Activated naive CD4-positive, alpha-beta T cell (primary cell): ENCODE measurements around the gene PITPNM2.

Experiments used
- DNase-seq, 4 experiments: peaks; one replicate each; lab custom pipeline; 2025; lab: John Stamatoyannopoulos, UW

The PITPNM2 gene

DNA sequence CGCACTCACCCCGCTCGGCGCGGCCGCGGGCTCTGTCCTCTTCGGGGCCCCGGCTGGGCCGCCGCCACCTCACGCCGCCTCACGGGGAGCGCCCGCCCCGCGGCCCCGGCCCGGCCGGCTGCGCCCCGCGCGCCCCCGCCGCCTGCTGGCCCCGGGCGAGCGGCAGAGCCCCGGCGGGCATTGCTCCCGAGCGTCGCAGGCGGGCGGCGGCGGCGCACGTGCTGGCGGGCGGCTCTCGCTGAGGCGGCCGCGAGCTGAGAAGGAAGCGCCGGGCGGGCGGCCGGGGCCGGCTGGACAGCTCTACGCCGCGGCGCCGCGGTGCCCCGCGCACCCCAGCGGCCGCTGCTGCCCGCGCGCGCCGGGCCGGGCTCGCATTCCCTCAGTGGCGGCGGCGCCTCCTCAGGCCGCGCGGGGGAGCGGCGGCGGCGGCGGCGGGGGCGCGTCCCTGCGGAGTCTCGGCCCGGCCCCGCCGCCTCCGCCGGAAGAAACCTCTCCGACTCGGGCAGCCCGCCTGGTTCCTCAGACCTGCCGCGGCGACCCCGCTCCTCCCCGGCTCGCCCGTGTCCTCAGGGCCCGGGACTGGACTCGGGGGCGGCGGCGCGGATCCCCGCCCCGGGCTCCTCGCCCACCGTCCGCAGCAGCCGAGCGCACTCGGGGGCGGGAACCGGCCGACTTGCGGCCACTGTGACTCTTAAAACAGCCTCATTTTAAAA, at the start of gene PITPNM2:
Gene PITPNM2, minus strand, starts transcription at position 347 of the 713 bp plus-strand sequence. CDS start 116,500 bp downstream, outside the sequence.
- peak in 3 of 4 experiments; percentile 14 to 64 (median 41) for DNase-seq

DNA sequence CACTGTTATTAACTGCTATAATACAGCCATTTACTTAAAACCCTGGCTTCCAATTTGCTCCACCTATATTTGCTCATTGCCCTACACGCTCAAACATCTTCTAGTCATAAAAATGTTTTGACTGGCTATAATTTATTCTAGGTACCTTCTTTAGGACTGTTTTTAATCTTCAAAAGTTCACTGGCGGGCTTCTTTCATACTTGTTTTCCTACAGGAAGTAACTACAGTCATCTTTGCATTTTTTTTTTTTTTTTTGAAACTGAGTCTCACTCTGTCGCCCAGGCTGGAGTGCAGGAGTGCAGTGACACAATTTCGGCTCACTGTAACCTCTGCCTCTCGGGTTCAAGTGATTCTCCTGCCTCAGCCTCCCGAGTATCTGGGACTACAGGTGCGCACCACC, 49.5 kb upstream of the PITPNM2 start:
- no peak for DNase-seq

DNA sequence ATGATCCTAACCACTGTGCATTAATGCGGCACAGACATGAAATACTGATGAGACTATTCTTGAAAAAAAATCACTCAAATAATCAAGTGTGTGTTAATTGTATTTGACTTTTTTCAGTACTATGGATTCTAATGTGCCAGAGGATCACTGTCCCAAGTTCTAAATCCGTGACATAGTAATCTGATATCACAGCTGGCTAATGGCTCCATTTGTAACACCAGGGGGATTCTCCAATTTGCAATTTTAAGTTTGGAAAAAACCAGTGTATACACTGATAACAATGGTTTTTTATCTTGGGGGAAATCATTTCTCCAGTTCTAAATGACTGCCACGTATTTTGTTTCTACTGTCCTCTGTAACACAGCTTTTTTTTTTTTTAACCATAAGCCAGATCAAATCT, 49.0 kb upstream of the PITPNM2 start:
- DNase-seq, result no peak

DNA sequence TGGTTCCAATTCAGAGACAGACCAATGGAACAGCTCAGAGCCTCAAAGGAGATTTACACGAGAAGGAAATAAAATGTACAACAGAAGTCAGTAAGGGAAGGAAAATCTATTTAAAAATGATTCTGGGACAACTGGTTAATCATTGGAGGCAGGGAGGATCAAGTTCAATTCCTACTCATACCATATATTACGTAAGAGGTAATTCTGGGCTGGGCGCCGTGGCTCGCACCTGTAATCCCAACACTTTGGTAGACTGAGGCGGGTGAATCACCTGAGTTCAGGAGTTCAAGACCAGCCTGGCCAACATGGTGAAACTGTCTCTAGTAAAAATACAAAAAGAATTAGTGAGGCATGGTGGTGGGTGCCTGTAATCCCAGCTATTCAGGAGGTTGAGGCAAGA, 36.7 kb upstream of the PITPNM2 start:
- no peak for DNase-seq

DNA sequence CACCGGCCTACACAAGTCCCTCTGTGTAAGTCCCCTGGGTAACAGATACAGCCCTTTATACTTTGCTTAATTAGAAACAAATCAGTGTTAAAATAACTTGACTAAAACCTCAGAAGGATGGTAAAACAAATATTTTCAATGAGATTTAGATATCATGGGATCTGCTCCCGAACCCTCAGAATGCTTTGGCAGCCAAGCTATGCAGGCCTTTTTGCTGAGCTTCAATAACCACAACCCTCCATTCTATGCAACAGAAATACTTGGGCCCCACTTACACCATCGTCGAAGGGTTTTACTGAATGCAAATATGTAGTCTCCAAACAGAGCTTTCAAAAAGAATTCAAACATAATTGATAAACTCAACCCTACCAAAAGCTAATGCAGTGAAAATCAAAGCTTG, 29.3 kb upstream of the PITPNM2 start:
- no peak for DNase-seq

DNA sequence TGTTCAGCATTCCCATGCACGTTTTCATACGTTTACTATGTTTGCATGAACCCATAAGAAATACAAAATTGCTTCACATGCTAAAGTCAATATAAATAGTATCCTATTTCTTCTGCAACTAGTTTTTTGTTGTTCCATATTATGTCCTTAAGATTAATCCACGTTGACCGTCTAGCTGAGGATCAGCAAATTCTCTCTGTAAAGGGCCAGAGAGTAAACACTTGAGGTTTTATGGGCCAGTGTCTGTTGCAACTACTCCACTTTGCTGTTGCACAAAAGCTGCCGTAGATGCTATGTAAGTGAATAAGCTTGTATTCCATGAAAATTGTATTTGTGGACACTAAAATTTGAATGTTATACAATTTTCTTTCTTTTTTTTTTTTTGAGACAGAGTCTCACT, 21.1 kb upstream of the PITPNM2 start:
- no peak for DNase-seq

DNA sequence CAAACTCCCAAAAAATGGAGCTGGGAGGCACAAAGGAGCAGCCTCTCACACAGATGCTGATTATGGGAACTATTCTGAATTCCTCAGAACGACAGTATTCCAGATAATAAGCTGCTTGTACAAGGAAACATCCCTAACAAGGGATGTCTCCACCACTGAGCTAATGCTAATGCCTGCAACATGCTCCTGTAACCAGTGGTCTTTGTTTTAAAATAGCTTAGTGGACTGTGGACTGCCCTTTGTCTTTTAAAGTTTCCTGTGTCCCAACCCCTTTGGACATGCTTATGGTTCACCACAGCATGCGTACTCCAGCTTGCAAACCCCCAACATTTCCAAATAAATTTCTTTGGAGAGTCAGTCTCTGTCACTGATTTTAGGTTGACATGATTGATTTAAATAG, 16.4 kb upstream of the PITPNM2 start:
- DNase-seq, result no peak

DNA sequence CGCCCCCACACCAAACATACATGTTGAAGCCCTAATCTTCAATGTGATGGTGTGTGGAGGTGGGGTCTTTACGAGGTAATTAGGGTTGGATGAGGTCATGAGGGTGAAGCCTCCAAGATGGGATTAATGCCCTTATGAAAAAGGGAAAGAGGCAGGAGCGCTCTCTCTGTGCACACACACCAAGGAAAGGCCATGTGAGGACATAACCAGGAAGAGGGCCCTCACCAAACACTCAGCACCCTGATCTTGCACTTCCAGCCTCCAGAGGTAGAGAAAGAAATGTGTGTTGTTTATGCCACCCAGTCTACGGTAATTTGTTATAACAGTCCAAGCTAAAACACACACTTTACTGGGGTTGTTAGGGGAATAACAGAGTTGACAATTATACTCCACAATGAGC, 14.6 kb upstream of the PITPNM2 start:
- no peak for DNase-seq

DNA sequence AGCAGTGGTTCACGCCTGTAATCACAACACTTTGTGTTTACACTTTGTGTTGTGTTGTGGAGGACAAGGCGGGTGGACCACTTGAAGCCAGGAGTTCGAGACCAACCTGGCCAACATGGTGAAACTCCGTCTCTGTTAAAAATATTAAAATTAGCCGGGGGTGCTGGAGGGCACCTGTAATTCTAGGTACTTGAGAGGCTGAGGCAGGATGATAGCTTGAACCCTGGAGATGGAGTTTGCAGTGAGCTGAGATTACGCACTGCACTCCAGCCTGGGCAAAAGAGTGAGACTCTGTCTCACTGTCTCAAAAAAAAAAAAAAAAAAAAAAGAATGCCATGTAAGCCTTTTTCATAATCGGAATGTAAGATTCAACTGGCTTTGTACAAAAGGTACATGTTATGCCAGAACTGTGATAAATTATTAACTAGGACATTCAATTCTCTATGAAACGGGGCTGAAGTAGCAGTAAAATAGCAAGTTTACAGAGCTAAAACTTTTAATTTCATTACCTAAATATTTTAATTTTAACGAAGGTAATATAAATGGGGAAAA, 13.9 kb upstream of the PITPNM2 start:
- DNase-seq, result no peak

DNA sequence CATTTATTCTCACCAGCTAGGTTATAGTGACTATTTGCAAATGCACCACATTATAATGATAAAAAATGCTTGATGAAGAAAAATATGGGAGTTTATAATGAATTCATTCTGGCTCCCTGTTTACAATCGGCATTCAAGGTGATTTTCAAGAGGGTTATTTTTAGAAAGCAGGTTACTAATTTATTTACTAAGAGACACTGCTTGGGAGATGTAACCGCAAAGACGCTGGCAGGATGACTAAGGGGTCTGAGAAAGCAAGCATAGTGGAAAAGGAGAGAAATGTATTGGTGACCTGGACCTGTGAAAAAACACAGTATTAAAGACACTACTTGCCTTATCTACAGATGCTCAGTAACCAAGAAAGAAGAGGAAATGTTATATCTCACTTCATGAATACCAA, 13.3 kb upstream of the PITPNM2 start:
- no peak for DNase-seq

DNA sequence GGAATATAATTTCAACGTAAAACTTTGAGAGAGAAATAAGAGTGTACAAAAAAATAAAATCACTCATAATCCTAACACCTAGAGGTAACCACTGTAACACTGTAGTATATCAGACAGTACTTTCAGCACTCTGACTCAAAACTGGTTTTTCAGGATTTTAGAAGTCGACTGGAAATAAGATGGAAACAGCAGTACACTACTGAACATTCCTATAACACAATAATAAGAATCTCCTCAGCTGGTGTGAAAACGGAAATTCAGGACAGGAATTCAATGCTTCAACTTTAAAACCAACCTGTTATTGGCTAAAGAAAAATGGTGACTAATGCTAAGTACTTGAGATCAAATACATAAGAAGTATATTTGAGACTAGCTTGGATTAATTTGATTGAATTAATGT, 12.3 kb upstream of the PITPNM2 start:
- no peak for DNase-seq

DNA sequence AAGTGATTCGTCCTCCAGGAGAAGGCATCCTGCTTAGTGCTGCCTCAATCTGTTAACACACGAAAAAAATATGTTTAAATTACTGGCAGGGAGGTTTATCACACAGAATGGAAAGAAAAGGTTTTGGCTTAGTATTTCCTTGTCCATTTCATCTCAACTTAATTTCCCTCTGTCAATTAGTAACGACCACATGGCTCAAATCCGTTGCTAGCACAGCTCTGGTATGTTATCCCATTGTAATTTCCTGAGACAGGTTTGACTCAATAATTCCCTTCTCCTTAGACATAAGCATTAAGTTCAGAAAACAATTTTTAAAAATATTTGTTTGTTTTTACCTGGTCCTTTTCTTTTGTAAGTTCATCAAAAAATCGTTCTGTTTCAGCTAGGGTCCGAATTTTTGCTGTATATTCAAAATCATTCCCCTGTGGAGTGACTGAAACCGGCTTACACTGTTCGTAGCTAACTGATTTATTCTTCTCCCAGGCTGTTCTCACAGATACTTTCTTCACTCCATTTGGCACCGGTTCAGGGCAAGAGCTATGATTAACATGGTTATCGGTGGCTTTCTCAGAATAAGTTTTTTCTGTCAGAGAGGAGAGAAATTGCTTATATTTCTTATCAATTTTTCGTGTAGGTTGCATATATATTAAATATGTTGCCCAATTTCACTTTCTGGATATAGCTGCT, 10.1 kb upstream of the PITPNM2 start:
- no peak for DNase-seq

DNA sequence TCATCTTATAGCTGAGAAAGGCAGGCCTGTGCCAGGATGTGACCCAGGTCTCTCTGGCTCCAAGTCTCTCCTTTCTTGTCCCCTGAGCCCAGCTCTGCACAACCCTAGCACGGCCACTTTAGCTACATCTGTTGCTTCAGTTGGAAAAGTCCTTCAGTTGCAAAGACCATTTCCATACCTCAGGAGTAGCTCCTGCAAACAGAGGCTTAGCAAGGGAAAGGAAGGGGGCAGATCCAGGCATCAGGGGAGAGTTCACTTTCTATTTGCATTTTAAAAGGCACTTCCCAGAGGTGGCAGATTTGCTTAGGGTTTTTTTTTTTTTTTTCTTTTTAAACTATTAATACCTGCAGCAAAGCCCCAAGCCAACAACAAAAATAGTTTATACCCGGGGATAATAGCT, 3.0 kb upstream of the PITPNM2 start:
- no peak for DNase-seq

DNA sequence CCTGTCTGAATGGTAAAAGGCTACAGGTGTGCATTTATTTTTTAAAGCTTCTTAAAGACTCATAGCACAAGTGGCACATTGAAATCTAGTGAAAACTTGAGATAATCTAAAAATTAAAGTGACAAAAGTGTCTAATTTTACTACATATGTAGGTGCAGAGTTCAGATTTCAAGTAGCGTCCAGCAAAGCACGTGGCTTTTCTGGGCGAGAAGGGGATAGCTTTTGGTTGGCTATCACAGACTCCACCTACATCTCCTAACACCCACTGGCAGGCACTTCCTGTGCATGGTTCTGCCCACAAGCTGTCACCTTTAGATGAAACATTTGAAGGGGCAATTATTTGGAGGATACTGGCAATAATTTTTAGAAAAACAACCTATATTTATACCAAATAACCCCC, 1.9 kb upstream of the PITPNM2 start:
- DNase-seq, result no peak

DNA sequence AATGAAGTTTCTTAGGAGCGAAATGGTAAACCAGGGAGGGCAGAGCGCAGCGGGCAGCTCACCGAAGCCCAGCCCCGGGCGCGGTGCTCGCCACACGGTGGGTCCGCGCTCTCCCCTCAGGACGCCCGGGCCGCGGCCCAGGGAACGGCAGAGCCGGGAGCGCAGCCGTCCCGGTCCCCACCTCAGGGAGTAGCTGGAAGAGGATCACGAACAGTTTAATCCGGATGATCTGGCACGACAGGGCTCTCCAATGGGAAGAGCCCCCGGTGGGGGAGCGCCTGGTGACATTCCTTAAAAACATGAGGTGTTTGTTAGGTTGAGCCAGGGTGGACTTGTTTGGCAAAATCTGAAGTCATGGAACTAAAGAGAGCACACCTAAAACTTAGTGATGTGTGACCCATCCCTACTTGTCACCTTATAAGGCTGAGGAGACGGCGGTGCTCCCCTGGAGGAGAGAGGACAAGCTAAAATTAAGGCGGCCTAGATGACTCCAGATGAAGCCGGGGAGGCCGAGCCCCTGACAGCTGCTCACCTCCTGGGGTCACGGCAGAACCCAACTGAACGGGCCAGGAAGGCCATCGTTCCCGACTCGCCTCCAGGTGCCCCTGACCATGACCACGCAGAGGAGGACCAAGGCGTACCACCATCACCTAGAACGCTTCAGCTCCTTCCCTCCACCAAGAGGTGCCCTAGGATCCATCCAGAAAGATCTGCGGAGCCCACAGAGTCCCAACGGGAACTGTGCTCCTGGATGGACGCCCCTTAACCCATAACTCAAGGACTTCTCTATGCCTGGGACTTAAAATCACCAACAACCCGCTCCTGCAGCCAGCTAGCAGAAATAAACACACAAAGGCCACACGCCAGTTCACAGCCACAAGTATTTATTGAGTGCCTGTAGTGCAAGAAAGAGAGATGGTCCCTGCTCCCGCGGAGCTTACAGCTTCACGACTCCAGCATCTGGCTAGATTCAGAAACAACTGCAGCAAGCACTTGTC, 866 bp upstream of the PITPNM2 start:
- no peak for DNase-seq

DNA sequence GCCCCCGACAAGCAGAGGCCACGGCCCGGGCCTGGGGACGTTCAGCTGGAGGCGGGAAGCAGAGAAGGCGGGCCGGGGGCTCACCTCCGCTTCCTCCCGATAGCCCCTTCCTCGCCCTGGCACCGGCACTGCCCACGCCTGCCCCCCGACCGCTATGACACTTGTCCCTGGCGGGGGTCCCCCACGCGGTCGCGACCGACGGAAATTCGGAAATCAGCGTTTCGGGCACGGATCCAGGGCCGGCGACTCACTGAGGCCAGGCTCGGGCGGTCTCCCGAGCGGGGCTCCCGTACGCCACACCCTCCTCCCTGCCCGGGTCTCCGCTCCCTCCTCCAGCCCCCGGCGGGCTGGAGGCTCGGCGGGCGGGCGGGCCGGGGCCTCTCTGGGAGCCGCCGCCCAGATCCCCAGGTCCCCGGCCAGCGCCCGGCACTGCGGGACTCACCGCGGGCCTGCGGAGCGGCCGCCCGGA, 581 bp downstream of the PITPNM2 start:
- DNase-seq, result no peak

DNA sequence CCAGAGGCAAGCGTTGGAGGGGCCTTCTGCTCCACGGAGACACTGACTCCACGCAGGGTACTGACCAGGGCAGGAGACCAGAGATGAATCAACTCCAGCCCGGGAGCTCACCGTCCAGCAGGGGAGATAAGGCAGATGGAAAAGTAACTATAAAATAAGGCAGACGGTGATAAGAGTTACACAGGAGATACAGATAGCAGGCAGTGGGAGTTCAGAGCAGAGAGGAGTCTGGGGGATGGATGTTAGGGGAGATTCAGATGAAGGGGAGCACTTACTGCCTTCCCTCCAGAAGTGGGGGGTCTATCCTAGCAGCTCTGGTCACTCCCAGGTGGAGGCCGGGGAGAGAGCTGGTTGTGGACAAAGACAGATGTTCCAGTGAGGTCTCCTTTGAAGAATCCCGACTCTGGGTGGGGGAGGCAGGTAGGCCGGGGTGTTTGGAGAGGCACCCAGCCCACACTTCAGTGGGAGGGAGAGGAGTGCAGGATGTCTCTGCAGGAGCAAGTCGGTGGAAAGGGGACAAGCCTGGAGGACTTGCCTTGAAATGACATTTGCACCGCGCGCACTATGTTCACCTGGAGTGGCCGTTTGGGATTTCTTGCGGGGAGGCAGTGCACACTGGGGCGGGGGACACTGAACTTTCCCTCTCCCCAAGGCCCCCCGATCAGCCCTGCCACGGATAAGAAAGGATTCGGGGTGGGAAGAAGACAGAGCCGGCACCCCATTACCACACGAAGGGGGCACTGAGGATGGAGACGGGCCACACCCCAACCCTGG, 1.2 kb downstream of the PITPNM2 start:
- no peak for DNase-seq

DNA sequence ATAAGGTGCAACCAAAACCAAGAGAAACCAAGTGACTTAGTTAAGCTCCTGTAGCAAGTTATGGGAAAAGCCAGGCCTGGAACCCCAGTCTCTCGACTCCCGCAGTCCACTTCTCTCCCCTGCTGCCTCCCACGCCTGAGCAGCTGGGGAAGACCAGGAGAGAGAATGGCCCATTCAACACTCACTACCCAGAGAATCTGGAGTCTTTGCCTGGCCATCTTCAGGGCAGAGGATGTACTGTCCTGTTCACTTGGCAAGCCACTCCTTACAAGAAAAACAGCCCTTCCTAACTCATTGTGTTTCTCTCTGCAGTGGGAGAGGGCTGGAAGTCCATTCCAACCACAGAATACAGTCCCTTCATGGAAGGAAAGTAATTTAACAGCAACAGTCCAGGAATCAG, 1.8 kb downstream of the PITPNM2 start:
- DNase-seq, result no peak

DNA sequence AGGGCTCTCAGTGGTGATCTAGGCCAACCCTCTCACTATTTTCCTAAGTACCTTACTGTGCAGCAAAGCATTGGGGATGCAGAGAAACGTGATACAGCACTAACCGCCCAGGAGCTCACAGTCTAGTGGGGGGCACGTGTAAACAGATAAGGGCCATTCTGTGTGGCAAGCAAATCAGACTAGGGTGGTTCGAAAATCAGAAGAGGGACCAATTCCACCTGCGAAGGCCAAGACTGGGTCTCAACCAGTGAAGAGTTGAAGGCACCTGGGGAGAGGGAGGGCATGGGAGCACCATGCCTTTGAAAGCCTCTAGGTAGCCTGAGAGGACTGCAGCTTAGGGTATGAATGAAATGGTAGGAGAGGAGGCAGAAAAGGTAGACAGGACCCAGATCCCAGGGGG, 2.2 kb downstream of the PITPNM2 start:
- no peak for DNase-seq

DNA sequence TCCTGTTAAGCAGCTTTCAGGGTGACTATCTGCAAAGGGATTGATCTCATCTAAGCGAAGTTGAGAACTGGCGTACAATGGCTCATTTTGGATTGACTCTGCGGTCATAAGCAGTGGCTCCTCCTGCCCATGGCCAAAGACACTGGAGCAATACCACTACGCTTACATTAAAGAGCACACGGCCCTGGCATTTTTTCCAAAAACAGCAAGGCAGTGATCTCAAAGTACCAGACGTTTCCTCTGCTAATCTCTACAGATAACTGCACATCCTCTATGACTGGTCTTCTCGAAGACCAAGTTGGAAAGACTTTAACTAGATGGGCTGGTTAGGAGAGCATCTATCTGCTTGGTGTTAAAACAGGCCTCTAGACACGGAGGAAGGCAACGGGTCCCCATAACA, 2.7 kb downstream of the PITPNM2 start:
- no peak for DNase-seq

DNA sequence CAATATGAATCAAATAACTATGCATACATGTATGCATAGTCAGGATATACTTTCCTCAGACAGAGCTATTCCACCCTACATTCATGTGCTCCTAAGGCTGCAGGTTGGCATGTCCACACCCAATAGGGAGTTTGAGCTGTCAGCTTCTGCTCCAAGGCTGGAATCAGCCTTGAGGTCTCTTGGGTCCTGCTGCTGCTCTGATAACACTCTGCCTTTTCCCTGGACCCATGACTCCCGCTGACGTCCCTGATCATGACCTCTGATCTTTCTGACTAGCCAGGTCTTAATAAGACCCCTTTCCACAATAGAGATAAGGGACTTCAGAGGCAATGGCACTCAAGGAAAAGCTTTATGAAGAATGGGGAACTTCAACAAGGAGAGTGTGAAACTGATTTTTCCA, 5.7 kb downstream of the PITPNM2 start:
- no peak for DNase-seq
